GM12892 (cell line): Measurements from ENCODE around the gene TSNAXIP1.

Experiments used
- DNase-seq: peaks from one replicate; pipeline ENCODE4 v3.0.0; 2011; ENCODE audit not compliant: insufficient read length
- FAIRE-seq: peaks from 2 replicates; lab custom pipeline; 2011; peaks lifted over from hg19 to GRCh38; lab: Jason Lieb, UNC
- POLR2A ChIP-seq: IDR thresholded peaks from 2 replicates; pipeline ENCODE4 v1.6.1; 2011; ENCODE audit warnings: low read depth, low read length, control low read depth
- POLR2AphosphoS5 ChIP-seq: IDR thresholded peaks from 2 replicates; pipeline ENCODE4 v1.6.1; 2011; ENCODE audit warnings: low read depth, low read length, control low read depth
- TAF1 ChIP-seq: IDR thresholded peaks from 2 replicates; pipeline ENCODE4 v1.6.1; 2011; ENCODE audit warnings: low read depth, mild to moderate bottlenecking, control low read depth, low read length, borderline replicate concordance

The TSNAXIP1 gene

GRCh38 chr16:67871256-67871655, 64.6 kb downstream of the TSNAXIP1 start:
- TF ChIP-seq TAF1 (no peak), POLR2AphosphoS5 (no peak), POLR2A (no peak)
- no peak for DNase-seq
- FAIRE-seq = no peak

GRCh38 chr16:67872131-67872630, 65.5 kb downstream of the TSNAXIP1 start:
- TF ChIP-seq POLR2A = no peak
- no peak for TF ChIP-seq POLR2AphosphoS5
- no peak for TF ChIP-seq TAF1
- FAIRE-seq (peak; percentile 40), DNase-seq (no peak)

GRCh38 chr16:67872631-67873434, 66.1 kb downstream of the TSNAXIP1 start, which contains the start of gene EDC4:
TSS of gene EDC4 (plus strand) at chr16:67873052. CDS start at chr16:67873262, 210 bp downstream.
- TF ChIP-seq TAF1 (peak; percentile 49; the same call in 1 of the 2 replicates), POLR2AphosphoS5 (peak; percentile 65), POLR2A (peak; percentile 74)
- DNase-seq = peak; percentile 97
- peak; percentile 89 for FAIRE-seq

GRCh38 chr16:67873435-67874370, 67.0 kb downstream of the TSNAXIP1 start:
- DNase-seq (no peak), FAIRE-seq (no peak)
- TF ChIP-seq POLR2AphosphoS5 (no peak), POLR2A (no peak), TAF1 (no peak)

DNA sequence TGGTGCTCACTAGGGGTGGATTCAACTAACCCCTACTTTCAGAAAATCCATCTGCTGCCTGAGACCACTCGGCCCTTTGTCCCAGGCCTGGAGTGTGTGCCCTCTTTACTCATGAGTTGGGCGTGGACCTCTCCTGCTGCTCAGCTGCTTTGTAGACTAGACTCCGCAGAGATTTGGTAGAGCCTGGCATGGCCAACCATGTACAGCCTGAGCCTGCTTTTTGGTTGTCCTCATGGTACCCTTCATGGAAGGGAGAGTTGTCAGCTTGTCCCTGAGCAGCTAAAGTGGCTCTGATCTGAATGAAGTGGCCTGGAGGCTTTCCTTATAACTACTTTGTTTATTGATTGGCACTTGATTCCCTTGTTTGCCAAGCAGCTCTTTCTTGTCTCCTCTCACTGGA, 67.7 kb downstream of the TSNAXIP1 start:
- no peak for DNase-seq
- no peak for FAIRE-seq
- no peak for TF ChIP-seq TAF1
- TF ChIP-seq POLR2A = no peak
- no peak for TF ChIP-seq POLR2AphosphoS5

DNA sequence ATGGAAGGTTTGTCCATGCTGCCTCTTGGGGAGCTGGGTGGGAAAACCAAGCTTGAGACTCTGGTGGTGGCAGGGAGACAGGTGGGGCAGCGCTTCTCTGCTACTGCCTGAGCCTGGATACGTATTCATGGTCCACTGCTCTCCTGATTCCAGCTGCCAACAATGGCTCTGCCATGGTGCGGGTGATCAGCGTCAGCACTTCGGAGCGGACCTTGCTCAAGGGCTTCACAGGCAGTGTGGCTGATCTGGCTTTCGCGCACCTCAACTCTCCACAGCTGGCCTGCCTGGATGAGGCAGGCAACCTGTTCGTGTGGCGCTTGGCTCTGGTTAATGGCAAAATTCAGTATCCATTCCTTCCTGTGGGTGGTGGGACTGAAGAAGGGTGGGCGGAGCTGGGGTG, 70.4 kb downstream of the TSNAXIP1 start:
- FAIRE-seq = no peak
- TF ChIP-seq POLR2AphosphoS5 (no peak), TAF1 (no peak), POLR2A (no peak)
- no peak for DNase-seq
